Mesenchymal stem cell (in vitro differentiated cells and primary cell): ENCODE measurements around the gene MINDY3.
A peak's percentile ranks its signal among the peaks of the same experiment; 100 is the strongest.

ENCODE experiments used
- DNase-seq: peaks from one replicate; pipeline ENCODE4 v3.0.0-alpha.2; 2013
- H2AFZ ChIP-seq: one replicate; pipeline ENCODE4 v1.6.1; 2013; ENCODE audit warnings: low read depth, mild to moderate bottlenecking, control low read depth, inconsistent platforms, low read length, moderate library complexity
- H2AK5ac ChIP-seq: 2 replicates; pipeline ENCODE4 v1.6.1; 2013; ENCODE audit warnings: low read length, moderate library complexity, mild to moderate bottlenecking, inconsistent platforms; ENCODE audit not compliant: severe bottlenecking
- H2BK120ac ChIP-seq: one replicate; pipeline ENCODE4 v1.6.1; 2013; ENCODE audit warnings: low read depth, mild to moderate bottlenecking, inconsistent platforms, low read length, moderate library complexity
- H2BK12ac ChIP-seq, 2 experiments: one replicate each; pipeline ENCODE4 v1.6.1; 2013; ENCODE audit warnings: inconsistent platforms in 2 of 2, low read length in 2 of 2, mild to moderate bottlenecking in 2 of 2, moderate library complexity in 2 of 2, control low read depth in 1 of 2
- H2BK15ac ChIP-seq: one replicate; pipeline ENCODE4 v1.6.1; 2013; ENCODE audit warnings: mild to moderate bottlenecking, low read depth, inconsistent platforms; ENCODE audit not compliant: poor library complexity, severe bottlenecking
- H2BK5ac ChIP-seq: 2 replicates; pipeline ENCODE4 v1.6.1; 2013; ENCODE audit warnings: low read depth, mild to moderate bottlenecking, low read length, control low read depth, inconsistent platforms; ENCODE audit not compliant: poor library complexity, severe bottlenecking
- H3K14ac ChIP-seq, 2 experiments: one replicate each; pipeline ENCODE4 v1.6.1; 2013; ENCODE audit warnings: inconsistent platforms in 2 of 2, low read length in 2 of 2, control low read depth in 1 of 2, mild to moderate bottlenecking in 1 of 2, moderate library complexity in 1 of 2
- H3K18ac ChIP-seq, 2 experiments: one replicate each; pipeline ENCODE4 v1.6.1; 2013; ENCODE audit warnings: inconsistent platforms in 2 of 2, low read length in 2 of 2, control low read depth in 1 of 2, low read depth in 1 of 2, mild to moderate bottlenecking in 1 of 2
- H3K23ac ChIP-seq, 2 experiments: one replicate each; pipeline ENCODE4 v1.6.1; 2013; ENCODE audit warnings: inconsistent platforms in 2 of 2, low read length in 2 of 2, mild to moderate bottlenecking in 2 of 2, moderate library complexity in 2 of 2, control low read depth in 1 of 2
- H3K27ac ChIP-seq: 2 replicates; pipeline ENCODE4 v1.5.1; 2013; ENCODE audit warnings: mild to moderate bottlenecking, moderate library complexity, low read length, control low read depth, inconsistent platforms; ENCODE audit not compliant: poor library complexity, severe bottlenecking
- H3K27me3 ChIP-seq, 2 experiments: 2 replicates each; pipeline versions ENCODE4 v1.6.1 to v1.7.0; 2013; ENCODE audit warnings: low read length in 2 of 2, mild to moderate bottlenecking in 2 of 2, moderate library complexity in 2 of 2, control low read depth in 1 of 2, inconsistent platforms in 1 of 2; ENCODE audit not compliant: control insufficient read depth in 1 of 2, insufficient read depth in 1 of 2
- H3K36me3 ChIP-seq, 2 experiments: 2 replicates each; pipeline versions ENCODE4 v1.6.1 to v1.7.0; 2013; ENCODE audit warnings: low read length in 2 of 2, control low read depth in 1 of 2, inconsistent platforms in 1 of 2, low read depth in 1 of 2, mild to moderate bottlenecking in 1 of 2; ENCODE audit not compliant: insufficient read depth in 2 of 2, control insufficient read depth in 1 of 2
- H3K4ac ChIP-seq, 2 experiments: one replicate each; pipeline ENCODE4 v1.6.1; 2013; ENCODE audit warnings: inconsistent platforms in 2 of 2, low read length in 2 of 2, mild to moderate bottlenecking in 2 of 2, moderate library complexity in 2 of 2, control low read depth in 1 of 2, low read depth in 1 of 2
- H3K4me1 ChIP-seq: 2 replicates; pipeline ENCODE4 v1.6.1; 2013; ENCODE audit warnings: low read depth, low read length, control low read depth; ENCODE audit not compliant: control insufficient read depth, insufficient read depth
- H3K4me2 ChIP-seq: 2 replicates; pipeline ENCODE4 v1.6.1; 2013; ENCODE audit warnings: low read length, mild to moderate bottlenecking, inconsistent platforms; ENCODE audit not compliant: poor library complexity, severe bottlenecking
- H3K4me3 ChIP-seq, 2 experiments: 2 replicates each; pipeline versions ENCODE4 v1.5.1 to v1.7.0; 2013; ENCODE audit warnings: low read length in 2 of 2, mild to moderate bottlenecking in 2 of 2, control low read depth in 1 of 2, low read depth in 1 of 2; ENCODE audit not compliant: insufficient read depth in 1 of 2
- H3K79me1 ChIP-seq: replicated peaks from 2 replicates; pipeline ENCODE4 v1.6.1; 2013; ENCODE audit warnings: mild to moderate bottlenecking, control low read depth, low read length, inconsistent platforms; ENCODE audit not compliant: poor library complexity, severe bottlenecking
- H3K9ac ChIP-seq: 2 replicates; pipeline ENCODE4 v1.7.0; 2013; ENCODE audit warnings: mild to moderate bottlenecking, low read length, moderate library complexity
- H3K9me3 ChIP-seq: 2 replicates; pipeline ENCODE4 v1.7.0; 2013; ENCODE audit warnings: mild to moderate bottlenecking, low read length; ENCODE audit not compliant: control insufficient read depth
- H4K8ac ChIP-seq: one replicate; pipeline ENCODE4 v1.6.1; 2013; ENCODE audit warnings: inconsistent platforms, mild to moderate bottlenecking, low read length, moderate library complexity
- H4K91ac ChIP-seq: one replicate; pipeline ENCODE4 v1.6.1; 2013; ENCODE audit warnings: mild to moderate bottlenecking, low read length, inconsistent platforms
- WGBS: methylation state at CpG from one replicate; pipeline ENCODE4 v1.1.7; 2013; ENCODE audit warnings: mixed read lengths; 5-methylcytosine and 5-hydroxymethylcytosine counted together

MINDY3 gene

GRCh38 chr10:15864419-15864818 is 4.1 kb upstream of the MINDY3 start:
- Histone ChIP-seq H4K91ac (no peak overlapping the region), H3K27me3 (peaks cover 12 to 41% of the 10 kb centered on the region in 2 experiments), H3K14ac (no peak overlapping the region), H3K4me2 (no peak overlapping the region), H2BK5ac (no peak overlapping the region), H2BK120ac (no peak overlapping the region), H3K9me3 (no peaks in the 10 kb centered on the region), H3K36me3 (no peaks in the 10 kb centered on the region), H2BK15ac (no peak overlapping the region), H3K9ac (no peak overlapping the region), H3K27ac (no peak overlapping the region), H3K4ac (no peak overlapping the region), H3K4me1 (peaks cover 1% of the 10 kb centered on the region), H3K18ac (no peak overlapping the region), H2AK5ac (no peak overlapping the region), H2AFZ (no peak overlapping the region), H2BK12ac (no peak overlapping the region), H4K8ac (no peak overlapping the region), H3K79me1 (peaks cover 2% of the 10 kb centered on the region), H3K23ac (no peak overlapping the region), H3K4me3 (no peak overlapping the region)
- DNase-seq = no peak
- no CpG with 5 or more reads among the region's 2 CpGs for WGBS

- H3K9ac ChIP-seq = no peak overlapping the region
- no peaks in the 10 kb centered on the region for H3K36me3 ChIP-seq
- H4K91ac ChIP-seq = no peak overlapping the region
- H3K79me1 ChIP-seq = peaks cover 4% of the 10 kb centered on the region
- no peak overlapping the region for H2BK15ac ChIP-seq
- no peak overlapping the region for H3K4me3 ChIP-seq
- no peak overlapping the region for H3K27ac ChIP-seq
- no peak overlapping the region for H2BK5ac ChIP-seq
- no peak overlapping the region for H3K14ac ChIP-seq
- H3K4ac ChIP-seq = no peak overlapping the region
- no peak overlapping the region for H2BK12ac ChIP-seq
- no peak overlapping the region for H2AFZ ChIP-seq
- no peak for DNase-seq
- no peak overlapping the region for H2BK120ac ChIP-seq
- H3K4me2 ChIP-seq = no peak overlapping the region
- no peak overlapping the region for H4K8ac ChIP-seq
- H3K27me3 ChIP-seq = peaks cover 12 to 36% of the 10 kb centered on the region in 2 experiments
- peaks cover 1% of the 10 kb centered on the region for H3K4me1 ChIP-seq
- H3K9me3 ChIP-seq = no peaks in the 10 kb centered on the region
- no peak overlapping the region for H3K23ac ChIP-seq
- no peak overlapping the region for H2AK5ac ChIP-seq
- H3K18ac ChIP-seq = no peak overlapping the region
Measured at GRCh38 chr10:15863733-15864132, 3.4 kb upstream of the MINDY3 start.

GRCh38 chr10:15863323-15863722 is 3.0 kb upstream of the MINDY3 start:
- Histone ChIP-seq H3K9me3 (no peaks in the 10 kb centered on the region), H3K18ac (no peak overlapping the region), H4K8ac (no peak overlapping the region), H2BK5ac (no peak overlapping the region), H3K4me2 (no peak overlapping the region), H3K4ac (no peak overlapping the region), H3K4me1 (peaks cover 1% of the 10 kb centered on the region), H2AK5ac (no peak overlapping the region), H3K79me1 (peaks cover 4% of the 10 kb centered on the region), H2BK12ac (no peak overlapping the region), H3K27ac (no peak overlapping the region), H2BK120ac (no peak overlapping the region), H3K14ac (no peak overlapping the region), H2BK15ac (no peak overlapping the region), H3K36me3 (no peaks in the 10 kb centered on the region), H2AFZ (no peak overlapping the region), H3K27me3 (peaks cover 12 to 33% of the 10 kb centered on the region in 2 experiments), H4K91ac (no peak overlapping the region), H3K4me3 (no peak overlapping the region), H3K9ac (no peak overlapping the region), H3K23ac (no peak overlapping the region)
- no peak for DNase-seq
- WGBS = no CpG with 5 or more reads among the region's 1 CpG

- H2BK5ac ChIP-seq = no peak overlapping the region
- no peak for DNase-seq
Measured at GRCh38 chr10:15860692-15861201, 440 bp upstream of the MINDY3 start.

More at GRCh38 chr10:15860692-15861201, 440 bp upstream of the MINDY3 start:
- peaks cover 9% of the 10 kb centered on the region for H3K79me1 ChIP-seq
- no peaks in the 10 kb centered on the region for H3K36me3 ChIP-seq
- H3K4me3 ChIP-seq = peak overlapping the region; percentile 93 to 98
- H2AK5ac ChIP-seq = peak overlapping the region; percentile 54
- H3K9ac ChIP-seq = peak overlapping the region; percentile 92
- H2BK120ac ChIP-seq = no peak overlapping the region
- peak overlapping the region; percentile 66 for H4K91ac ChIP-seq
- peak overlapping the region; percentile 67 for H3K27ac ChIP-seq
- peak overlapping the region; percentile 71 for H3K4me2 ChIP-seq
- no peak overlapping the region for H3K23ac ChIP-seq
- peak overlapping the region; percentile 100 for H4K8ac ChIP-seq
- H3K9me3 ChIP-seq = no peaks in the 10 kb centered on the region
- 85% methylated on average over 5 of the region's 8 CpGs for WGBS
- peaks cover 6 to 10% of the 10 kb centered on the region in 2 experiments for H3K27me3 ChIP-seq
- peaks cover 1% of the 10 kb centered on the region for H3K4me1 ChIP-seq
- H3K14ac ChIP-seq = no peak overlapping the region
- H2AFZ ChIP-seq = peak overlapping the region; percentile 85
- no peak overlapping the region for H2BK12ac ChIP-seq
- H2BK15ac ChIP-seq = no peak overlapping the region
- peak overlapping the region; percentile 75 to 81 for H3K4ac ChIP-seq
- peak overlapping the region; percentile 70 to 72 for H3K18ac ChIP-seq
